Mesenchymal stem cell (in vitro differentiated cells and primary cell): ENCODE data around the gene MOV10L1.

ENCODE experiments used
- DNase-seq: peaks from one replicate; pipeline ENCODE4 v3.0.0-alpha.2; 2013
- H2AFZ ChIP-seq: one replicate; pipeline ENCODE4 v1.6.1; 2013; ENCODE audit warnings: low read depth, mild to moderate bottlenecking, control low read depth, inconsistent platforms, low read length, moderate library complexity
- H2AK5ac ChIP-seq: 2 replicates; pipeline ENCODE4 v1.6.1; 2013; ENCODE audit warnings: low read length, moderate library complexity, mild to moderate bottlenecking, inconsistent platforms; ENCODE audit not compliant: severe bottlenecking
- H2BK120ac ChIP-seq: one replicate; pipeline ENCODE4 v1.6.1; 2013; ENCODE audit warnings: low read depth, mild to moderate bottlenecking, inconsistent platforms, low read length, moderate library complexity
- H2BK12ac ChIP-seq, 2 experiments: one replicate each; pipeline ENCODE4 v1.6.1; 2013; ENCODE audit warnings: inconsistent platforms in 2 of 2, low read length in 2 of 2, mild to moderate bottlenecking in 2 of 2, moderate library complexity in 2 of 2, control low read depth in 1 of 2
- H2BK15ac ChIP-seq: one replicate; pipeline ENCODE4 v1.6.1; 2013; ENCODE audit warnings: mild to moderate bottlenecking, low read depth, inconsistent platforms; ENCODE audit not compliant: poor library complexity, severe bottlenecking
- H2BK5ac ChIP-seq: 2 replicates; pipeline ENCODE4 v1.6.1; 2013; ENCODE audit warnings: low read depth, mild to moderate bottlenecking, low read length, control low read depth, inconsistent platforms; ENCODE audit not compliant: poor library complexity, severe bottlenecking
- H3K14ac ChIP-seq, 2 experiments: one replicate each; pipeline ENCODE4 v1.6.1; 2013; ENCODE audit warnings: inconsistent platforms in 2 of 2, low read length in 2 of 2, control low read depth in 1 of 2, mild to moderate bottlenecking in 1 of 2, moderate library complexity in 1 of 2
- H3K18ac ChIP-seq, 2 experiments: one replicate each; pipeline ENCODE4 v1.6.1; 2013; ENCODE audit warnings: inconsistent platforms in 2 of 2, low read length in 2 of 2, control low read depth in 1 of 2, low read depth in 1 of 2, mild to moderate bottlenecking in 1 of 2
- H3K23ac ChIP-seq, 2 experiments: one replicate each; pipeline ENCODE4 v1.6.1; 2013; ENCODE audit warnings: inconsistent platforms in 2 of 2, low read length in 2 of 2, mild to moderate bottlenecking in 2 of 2, moderate library complexity in 2 of 2, control low read depth in 1 of 2
- H3K27ac ChIP-seq: 2 replicates; pipeline ENCODE4 v1.5.1; 2013; ENCODE audit warnings: mild to moderate bottlenecking, moderate library complexity, low read length, control low read depth, inconsistent platforms; ENCODE audit not compliant: poor library complexity, severe bottlenecking
- H3K27me3 ChIP-seq, 2 experiments: 2 replicates each; pipeline versions ENCODE4 v1.6.1 to v1.7.0; 2013; ENCODE audit warnings: low read length in 2 of 2, mild to moderate bottlenecking in 2 of 2, moderate library complexity in 2 of 2, control low read depth in 1 of 2, inconsistent platforms in 1 of 2; ENCODE audit not compliant: control insufficient read depth in 1 of 2, insufficient read depth in 1 of 2
- H3K36me3 ChIP-seq, 2 experiments: 2 replicates each; pipeline versions ENCODE4 v1.6.1 to v1.7.0; 2013; ENCODE audit warnings: low read length in 2 of 2, control low read depth in 1 of 2, inconsistent platforms in 1 of 2, low read depth in 1 of 2, mild to moderate bottlenecking in 1 of 2; ENCODE audit not compliant: insufficient read depth in 2 of 2, control insufficient read depth in 1 of 2
- H3K4ac ChIP-seq, 2 experiments: one replicate each; pipeline ENCODE4 v1.6.1; 2013; ENCODE audit warnings: inconsistent platforms in 2 of 2, low read length in 2 of 2, mild to moderate bottlenecking in 2 of 2, moderate library complexity in 2 of 2, control low read depth in 1 of 2, low read depth in 1 of 2
- H3K4me1 ChIP-seq: 2 replicates; pipeline ENCODE4 v1.6.1; 2013; ENCODE audit warnings: low read depth, low read length, control low read depth; ENCODE audit not compliant: control insufficient read depth, insufficient read depth
- H3K4me2 ChIP-seq: 2 replicates; pipeline ENCODE4 v1.6.1; 2013; ENCODE audit warnings: low read length, mild to moderate bottlenecking, inconsistent platforms; ENCODE audit not compliant: poor library complexity, severe bottlenecking
- H3K4me3 ChIP-seq, 2 experiments: 2 replicates each; pipeline versions ENCODE4 v1.5.1 to v1.7.0; 2013; ENCODE audit warnings: low read length in 2 of 2, mild to moderate bottlenecking in 2 of 2, control low read depth in 1 of 2, low read depth in 1 of 2; ENCODE audit not compliant: insufficient read depth in 1 of 2
- H3K79me1 ChIP-seq: replicated peaks from 2 replicates; pipeline ENCODE4 v1.6.1; 2013; ENCODE audit warnings: mild to moderate bottlenecking, control low read depth, low read length, inconsistent platforms; ENCODE audit not compliant: poor library complexity, severe bottlenecking
- H3K9ac ChIP-seq: 2 replicates; pipeline ENCODE4 v1.7.0; 2013; ENCODE audit warnings: mild to moderate bottlenecking, low read length, moderate library complexity
- H3K9me3 ChIP-seq: 2 replicates; pipeline ENCODE4 v1.7.0; 2013; ENCODE audit warnings: mild to moderate bottlenecking, low read length; ENCODE audit not compliant: control insufficient read depth
- H4K8ac ChIP-seq: one replicate; pipeline ENCODE4 v1.6.1; 2013; ENCODE audit warnings: inconsistent platforms, mild to moderate bottlenecking, low read length, moderate library complexity
- H4K91ac ChIP-seq: one replicate; pipeline ENCODE4 v1.6.1; 2013; ENCODE audit warnings: mild to moderate bottlenecking, low read length, inconsistent platforms
- WGBS: methylation state at CpG from one replicate; pipeline ENCODE4 v1.1.7; 2013; ENCODE audit warnings: mixed read lengths; 5-methylcytosine and 5-hydroxymethylcytosine counted together

Gene MOV10L1

GRCh38 chr22:50048061-50048765 is 41.6 kb upstream of the MOV10L1 start:
- no peak overlapping the region for H3K4me3 ChIP-seq
- WGBS: 82% methylated on average over 11 of the region's 12 CpGs

GRCh38 chr22:50048836-50049235 is 41.0 kb upstream of the MOV10L1 start:
- H2BK15ac ChIP-seq: no peak overlapping the region
- H3K4me1 ChIP-seq: no peaks in the 10 kb centered on the region
- H4K8ac ChIP-seq: no peak overlapping the region
- peaks cover 4 to 16% of the 10 kb centered on the region in 2 experiments for H3K27me3 ChIP-seq
- H4K91ac ChIP-seq: no peak overlapping the region
- peaks cover 26% of the 10 kb centered on the region for H3K9me3 ChIP-seq
- H3K79me1 ChIP-seq: no peaks in the 10 kb centered on the region
- H3K4me2 ChIP-seq: no peak overlapping the region
- H3K23ac ChIP-seq: no peak overlapping the region
- H2AK5ac ChIP-seq: no peak overlapping the region
- DNase-seq: no peak
- no peak overlapping the region for H2BK12ac ChIP-seq
- no peak overlapping the region for H3K4me3 ChIP-seq
- H3K27ac ChIP-seq: no peak overlapping the region
- WGBS: 85% methylated on average over 17 of the region's 17 CpGs
- H3K14ac ChIP-seq: peak overlapping the region in 1 of 2 experiments; percentile 39
- no peak overlapping the region for H2BK120ac ChIP-seq
- H3K18ac ChIP-seq: no peak overlapping the region
- no peak overlapping the region for H3K9ac ChIP-seq
- H3K4ac ChIP-seq: no peak overlapping the region
- no peak overlapping the region for H2BK5ac ChIP-seq
- no peaks in the 10 kb centered on the region for H3K36me3 ChIP-seq
- no peak overlapping the region for H2AFZ ChIP-seq

More at GRCh38 chr22:50048061-50048765, 41.6 kb upstream of the MOV10L1 start:
- no peaks in the 10 kb centered on the region for H3K4me1 ChIP-seq
- H3K4ac ChIP-seq: no peak overlapping the region
- DNase-seq: no peak
- H2BK12ac ChIP-seq: no peak overlapping the region
- no peaks in the 10 kb centered on the region for H3K36me3 ChIP-seq
- H2AFZ ChIP-seq: no peak overlapping the region
- H4K91ac ChIP-seq: no peak overlapping the region
- no peak overlapping the region for H3K4me2 ChIP-seq
- H3K18ac ChIP-seq: no peak overlapping the region
- H4K8ac ChIP-seq: no peak overlapping the region
- H3K27ac ChIP-seq: no peak overlapping the region
- peaks cover 4 to 16% of the 10 kb centered on the region in 2 experiments for H3K27me3 ChIP-seq
- H3K9me3 ChIP-seq: peaks cover 23% of the 10 kb centered on the region
- H3K9ac ChIP-seq: no peak overlapping the region
- no peak overlapping the region for H3K14ac ChIP-seq
- H2BK120ac ChIP-seq: no peak overlapping the region
- no peak overlapping the region for H2BK15ac ChIP-seq
- no peak overlapping the region for H2BK5ac ChIP-seq
- no peaks in the 10 kb centered on the region for H3K79me1 ChIP-seq
- H3K23ac ChIP-seq: no peak overlapping the region
- H2AK5ac ChIP-seq: no peak overlapping the region

GRCh38 chr22:50049299-50050195 is 40.3 kb upstream of the MOV10L1 start:
- Histone ChIP-seq H2BK120ac (no peak overlapping the region), H3K14ac (no peak overlapping the region), H4K8ac (no peak overlapping the region), H3K27ac (no peak overlapping the region), H3K4me2 (no peak overlapping the region), H2BK12ac (no peak overlapping the region), H3K18ac (no peak overlapping the region), H3K23ac (no peak overlapping the region), H3K36me3 (no peaks in the 10 kb centered on the region), H3K9me3 (peaks cover 30% of the 10 kb centered on the region), H3K4ac (no peak overlapping the region), H3K27me3 (peaks cover 4 to 20% of the 10 kb centered on the region in 2 experiments), H2BK15ac (no peak overlapping the region), H4K91ac (no peak overlapping the region), H2AK5ac (no peak overlapping the region), H3K4me3 (no peak overlapping the region), H2AFZ (no peak overlapping the region), H3K4me1 (no peaks in the 10 kb centered on the region), H3K9ac (no peak overlapping the region), H3K79me1 (no peaks in the 10 kb centered on the region), H2BK5ac (no peak overlapping the region)
- no peak for DNase-seq
- WGBS: 93% methylated on average over 36 of the region's 36 CpGs

GRCh38 chr22:50051930-50052329 is 37.9 kb upstream of the MOV10L1 start:
- H4K91ac ChIP-seq: no peak overlapping the region
- peaks cover 30% of the 10 kb centered on the region for H3K9me3 ChIP-seq
- no peak overlapping the region for H3K14ac ChIP-seq
- H2BK15ac ChIP-seq: no peak overlapping the region
- no peak overlapping the region for H2BK12ac ChIP-seq
- H3K23ac ChIP-seq: no peak overlapping the region
- H3K4me3 ChIP-seq: no peak overlapping the region
- no peak overlapping the region for H3K9ac ChIP-seq
- no peak overlapping the region for H2AFZ ChIP-seq
- DNase-seq: no peak
- H2AK5ac ChIP-seq: no peak overlapping the region
- H3K27me3 ChIP-seq: peaks cover 4 to 19% of the 10 kb centered on the region in 2 experiments
- H3K4me1 ChIP-seq: no peaks in the 10 kb centered on the region
- no peak overlapping the region for H3K4ac ChIP-seq
- 84% methylated on average over 17 of the region's 18 CpGs for WGBS
- H2BK5ac ChIP-seq: no peak overlapping the region
- no peaks in the 10 kb centered on the region for H3K79me1 ChIP-seq
- no peaks in the 10 kb centered on the region for H3K36me3 ChIP-seq
- H4K8ac ChIP-seq: no peak overlapping the region
- H3K27ac ChIP-seq: no peak overlapping the region
- no peak overlapping the region for H2BK120ac ChIP-seq
- H3K18ac ChIP-seq: no peak overlapping the region
- H3K4me2 ChIP-seq: no peak overlapping the region
